Renal cortical epithelial cell (primary cell): ENCODE measurements around the gene ZNF784. TPM values are rescaled to one million over a fixed set of nuclear protein-coding genes. Genes with fewer than 3 reads are reported as not detected.

Experiments
- DNase-seq: peaks from one replicate; pipeline ENCODE4 v3.0.0-alpha.2; 2011; ENCODE audit warnings: low read depth
- total RNA-seq: library from RNA; depleted of rRNA; stranded (reverse); fragments of >200 nt; gene quantifications from 2 replicates; pipeline ENCODE4 v1.2.3, GENCODE V29; 2014

The ZNF784 gene
- total RNA-seq, 1 donor from 2014 or later = 7.0 TPM

- peak; percentile 72 for DNase-seq
Observed at GRCh38 chr19:55643003-55643886, 18.9 kb upstream of the ZNF784 start, which contains the start of gene ZNF581. ZNF581 (plus strand) TSS chr19:55643649; CDS start chr19:55644572, 923 bp downstream.

- no peak for DNase-seq
Observed at GRCh38 chr19:55642153-55643002, 18.0 kb upstream of the ZNF784 start.

DNA sequence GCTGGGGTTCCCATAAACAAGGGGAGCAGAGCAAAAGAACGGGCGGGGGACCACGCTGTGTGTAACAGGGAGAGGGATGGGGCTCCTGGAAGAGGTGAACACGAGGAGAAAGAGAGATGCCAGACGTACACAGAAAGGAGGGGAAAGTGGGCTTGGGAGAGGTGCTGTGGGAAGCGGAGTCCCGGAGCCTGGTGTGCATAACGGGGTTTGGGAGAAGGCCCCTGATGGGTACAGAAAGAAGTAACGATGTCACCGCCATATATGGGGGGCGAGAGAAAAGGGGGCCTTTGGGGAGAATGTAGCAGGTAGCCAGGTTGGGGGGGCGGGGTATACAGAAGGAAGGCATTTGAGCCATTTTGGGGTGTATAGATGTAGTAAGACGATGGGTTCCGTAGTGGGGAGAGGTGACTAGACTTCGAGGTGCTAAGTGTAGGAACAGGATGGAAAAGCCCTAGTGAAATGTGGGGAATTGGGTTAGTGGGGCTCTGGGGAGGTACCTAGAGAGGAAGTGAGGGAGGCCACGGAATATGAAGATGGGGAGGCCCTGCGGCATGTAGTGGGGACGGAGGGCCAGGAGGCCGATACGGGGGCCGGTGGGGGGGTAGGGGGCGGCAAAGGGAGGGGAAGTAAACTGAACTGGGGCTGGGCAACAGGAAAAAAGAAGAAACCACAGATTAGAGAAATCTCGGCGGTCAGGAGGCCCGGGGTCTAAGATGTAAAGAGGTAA is 17.2 kb upstream of the ZNF784 start:
- DNase-seq = no peak

DNA sequence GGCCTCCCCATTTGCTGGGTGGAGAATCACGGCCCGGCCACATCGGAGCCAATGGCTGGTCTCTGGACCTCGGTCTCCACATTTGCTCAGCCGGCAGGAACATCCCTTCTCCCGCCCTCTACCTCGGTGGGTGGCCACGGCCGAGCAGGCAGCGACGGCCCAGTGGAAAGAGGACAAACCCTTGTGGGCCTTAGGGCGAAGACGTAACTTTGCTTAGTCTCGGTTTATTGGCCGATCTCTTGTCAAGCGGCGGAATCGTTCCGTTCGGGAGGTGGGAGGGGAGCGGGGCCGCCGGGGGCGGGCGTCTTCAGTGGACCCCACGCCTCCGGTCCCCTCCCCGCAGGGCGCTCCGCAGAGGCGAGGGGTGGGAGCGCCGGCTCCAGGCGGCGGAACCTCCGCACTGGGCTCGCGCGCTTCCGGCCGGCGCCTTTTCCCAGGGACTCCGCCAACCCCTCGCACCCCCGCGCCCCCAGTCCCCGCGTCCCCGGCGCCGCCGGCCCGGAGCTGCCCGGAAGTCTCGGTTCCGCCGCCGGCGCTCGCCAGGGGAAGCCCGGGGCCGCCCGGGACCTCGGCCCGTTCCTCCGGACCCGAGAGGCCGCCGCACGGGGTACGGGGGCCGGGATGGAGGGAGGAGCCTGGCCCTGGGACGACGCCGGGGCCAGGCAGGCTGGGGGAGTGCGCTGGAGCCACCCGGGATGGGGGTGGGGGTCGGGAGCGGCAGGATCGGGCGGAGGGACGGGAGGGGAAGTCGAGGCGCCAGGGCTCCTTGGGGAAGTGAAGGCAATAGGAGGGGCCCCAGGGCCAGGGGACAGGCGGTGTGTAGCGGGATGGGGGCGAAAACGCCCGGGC is 16.4 kb upstream of the ZNF784 start, which contains the start of gene ZNF580:
TSS of gene ZNF580 (plus strand) at position 426 of the 849 bp plus-strand sequence. CDS start 1,507 bp downstream, outside the sequence.
- peak; percentile 65 for DNase-seq

GRCh38 chr19:55640043-55640576 is 15.7 kb upstream of the ZNF784 start:
- peak; percentile 38 for DNase-seq

DNA sequence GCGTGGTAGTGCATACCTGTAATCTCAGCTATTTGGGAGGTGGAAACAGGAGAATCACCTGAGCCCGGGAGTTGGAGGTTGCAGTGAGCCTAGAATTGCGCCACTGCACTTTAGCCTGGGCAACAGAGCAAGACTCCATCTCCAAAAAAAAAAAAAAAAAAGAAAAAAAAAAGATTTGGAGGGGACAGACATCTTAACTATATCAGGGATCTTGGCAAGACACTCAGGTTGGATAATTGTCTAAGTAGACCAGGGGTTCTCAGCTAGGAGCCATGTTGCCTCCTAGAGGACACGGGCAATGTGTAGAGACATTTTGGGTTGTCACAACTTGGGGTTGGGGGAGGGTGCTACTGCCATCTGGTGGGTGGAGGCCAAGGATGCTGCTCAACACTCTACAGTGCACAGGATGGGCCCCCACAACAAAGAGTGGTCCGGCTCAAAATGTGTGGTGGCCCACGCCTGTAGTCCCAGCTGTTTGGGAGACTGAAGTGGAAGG is 14.5 kb upstream of the ZNF784 start:
- DNase-seq = no peak

DNA sequence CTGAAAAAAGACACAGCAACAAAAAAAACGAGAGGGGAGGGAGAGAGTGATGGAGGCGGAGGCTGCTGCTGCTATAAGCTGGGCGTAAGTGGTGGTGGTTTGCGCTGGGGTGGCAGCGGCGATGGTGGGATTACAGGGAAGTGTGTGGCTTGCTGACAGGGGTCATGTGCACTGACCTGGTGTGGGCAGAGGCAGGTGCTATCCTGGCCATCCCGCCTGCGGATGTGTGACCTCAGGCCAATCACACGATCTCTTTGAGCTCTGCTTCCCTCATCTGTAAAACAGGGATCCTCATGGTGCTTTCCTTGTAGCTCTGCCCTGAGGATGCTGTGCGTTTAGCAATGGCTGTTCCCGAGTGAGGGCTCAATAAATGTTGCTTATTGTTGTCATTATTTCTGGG is 13.2 kb upstream of the ZNF784 start:
- DNase-seq = no peak

DNA sequence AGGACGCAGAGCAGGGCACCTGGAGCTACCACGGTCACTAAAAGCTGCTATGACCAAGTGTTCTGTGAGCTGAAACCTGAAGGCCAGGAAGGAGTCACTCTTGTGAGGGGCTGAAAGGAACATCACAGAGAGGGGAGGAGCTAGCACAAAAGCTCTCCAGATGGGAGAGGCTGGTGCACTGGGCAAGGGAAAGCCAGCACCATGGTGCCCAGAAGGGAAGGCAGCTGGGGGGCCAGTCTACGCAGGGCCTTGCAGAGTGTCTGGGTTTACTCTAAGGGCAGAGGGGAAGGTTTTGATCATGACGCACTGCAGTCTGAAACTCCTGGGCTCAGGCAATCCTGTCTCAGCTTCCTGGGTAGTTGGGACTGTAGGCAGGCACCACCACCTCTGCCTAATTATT is 12.4 kb upstream of the ZNF784 start:
- DNase-seq = no peak

- no peak for DNase-seq
Observed at GRCh38 chr19:55635856-55636440, 11.6 kb upstream of the ZNF784 start.

DNA sequence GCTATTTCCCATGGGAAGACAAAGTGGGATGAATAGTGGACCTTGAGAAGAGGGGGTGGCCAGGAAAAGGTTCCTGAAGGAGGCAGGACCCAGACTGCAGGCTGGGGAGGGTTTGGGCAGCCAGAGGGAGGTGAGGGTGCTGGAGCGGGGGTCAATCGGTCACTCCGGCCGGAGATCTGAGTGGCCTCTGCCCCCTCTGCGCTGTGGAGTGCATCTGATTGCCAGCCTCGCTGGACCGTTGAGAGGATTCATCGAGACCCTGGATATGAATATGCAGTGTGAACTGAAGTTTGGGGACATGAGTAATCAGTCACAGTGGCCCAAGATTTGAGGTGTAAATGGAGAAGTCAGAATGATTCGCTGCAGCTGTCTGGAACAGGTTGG is 11.0 kb upstream of the ZNF784 start:
- no peak for DNase-seq

DNA sequence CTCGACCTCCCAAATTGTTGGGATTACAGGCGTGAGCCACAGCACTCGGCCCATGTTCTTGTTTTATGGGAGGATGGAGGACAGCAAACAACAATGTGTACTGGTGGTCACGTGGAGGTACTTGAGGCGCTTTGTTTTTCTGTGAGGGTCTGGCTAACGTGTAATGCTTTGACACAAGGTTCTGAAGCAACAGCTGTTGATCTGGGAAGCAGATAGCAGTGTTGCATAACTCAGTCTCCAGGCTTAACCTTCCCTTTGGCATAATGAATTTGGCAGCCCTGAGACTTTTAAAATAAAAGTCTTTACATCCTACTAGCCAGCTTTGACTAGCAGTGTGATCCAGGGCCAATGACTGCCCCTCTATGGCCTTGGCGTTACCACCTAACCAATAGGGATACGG is 9.5 kb upstream of the ZNF784 start:
- DNase-seq = no peak

DNA sequence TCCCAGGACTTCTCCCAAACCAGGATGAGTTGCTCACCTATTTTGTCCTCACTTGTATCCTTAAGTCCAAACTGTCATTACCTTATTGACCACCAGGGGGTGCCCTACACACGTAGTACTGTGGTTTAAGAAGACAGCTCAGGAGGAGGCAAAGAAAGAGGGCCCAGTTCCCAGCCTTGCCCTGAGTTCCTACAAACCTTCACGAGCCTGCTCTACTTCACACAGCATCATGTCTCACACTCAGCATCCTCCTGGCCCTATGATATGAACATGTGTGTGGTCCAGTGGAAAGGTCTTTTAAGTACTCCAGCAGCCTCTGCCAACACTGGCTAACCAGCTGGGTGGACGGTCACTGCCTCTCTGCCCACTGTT is 8.1 kb upstream of the ZNF784 start:
- DNase-seq = peak; percentile 96

DNA sequence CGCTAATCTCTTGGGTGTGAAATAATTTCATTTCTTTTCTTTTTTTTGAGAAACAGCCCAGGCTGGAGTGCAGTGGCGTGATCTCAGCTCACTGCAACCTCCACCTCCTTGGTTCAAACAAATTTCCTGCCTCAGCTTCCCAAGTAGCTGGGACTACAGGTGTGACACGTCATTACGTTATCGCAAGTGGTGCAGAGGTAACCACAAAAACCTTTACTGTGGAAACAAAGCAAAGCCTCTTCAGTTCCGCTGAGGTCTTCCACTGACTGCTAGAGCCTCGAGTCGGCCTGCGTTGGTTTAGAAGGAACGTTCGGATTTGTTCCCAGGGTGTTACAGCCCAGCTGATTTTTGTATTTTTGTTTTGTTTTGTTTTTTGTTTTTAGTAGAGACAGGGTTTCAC is 2.0 kb upstream of the ZNF784 start:
- no peak for DNase-seq

GRCh38 chr19:55625004-55625326 is 599 bp upstream of the ZNF784 start:
- DNase-seq = no peak

GRCh38 chr19:55623561-55623960 is 805 bp downstream of the ZNF784 start:
- no peak for DNase-seq

GRCh38 chr19:55623130-55623529 is 1.2 kb downstream of the ZNF784 start:
- no peak for DNase-seq

DNA sequence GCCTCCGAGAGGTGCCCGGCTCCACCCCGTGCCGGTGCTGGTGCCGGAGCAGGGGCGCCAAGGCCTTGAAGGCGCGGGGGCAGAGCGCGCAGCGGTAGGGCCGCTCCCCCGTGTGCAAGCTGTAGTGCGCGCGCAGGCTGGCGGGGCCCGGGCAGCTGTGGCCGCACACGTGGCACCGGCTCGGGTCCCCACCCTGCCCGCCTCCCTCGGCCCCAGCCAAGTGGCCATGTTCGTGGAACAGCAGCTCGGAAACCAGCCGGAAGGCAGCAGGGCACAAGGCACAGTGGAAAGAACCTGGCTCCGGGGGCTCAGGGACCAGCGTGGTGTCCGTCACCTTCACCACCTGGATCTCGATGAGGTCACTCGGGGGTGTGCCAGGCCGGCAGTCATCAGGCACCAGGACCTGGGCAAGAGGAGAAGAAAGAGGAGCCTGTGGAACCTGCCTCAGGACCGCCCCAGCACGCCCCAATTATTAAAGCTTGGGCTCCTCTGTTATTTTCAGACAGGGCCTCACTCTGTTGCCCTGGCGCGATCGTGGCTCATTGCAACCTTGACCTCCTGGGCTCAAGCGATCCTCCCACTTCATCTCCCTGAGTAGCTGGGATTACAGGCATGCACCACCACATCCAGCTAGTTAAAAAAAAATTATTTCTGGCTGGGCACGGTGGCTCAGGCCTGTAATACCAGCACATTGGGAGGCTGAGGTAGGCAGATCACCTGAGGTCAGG is 2.0 kb downstream of the ZNF784 start:
- DNase-seq = no peak

DNA sequence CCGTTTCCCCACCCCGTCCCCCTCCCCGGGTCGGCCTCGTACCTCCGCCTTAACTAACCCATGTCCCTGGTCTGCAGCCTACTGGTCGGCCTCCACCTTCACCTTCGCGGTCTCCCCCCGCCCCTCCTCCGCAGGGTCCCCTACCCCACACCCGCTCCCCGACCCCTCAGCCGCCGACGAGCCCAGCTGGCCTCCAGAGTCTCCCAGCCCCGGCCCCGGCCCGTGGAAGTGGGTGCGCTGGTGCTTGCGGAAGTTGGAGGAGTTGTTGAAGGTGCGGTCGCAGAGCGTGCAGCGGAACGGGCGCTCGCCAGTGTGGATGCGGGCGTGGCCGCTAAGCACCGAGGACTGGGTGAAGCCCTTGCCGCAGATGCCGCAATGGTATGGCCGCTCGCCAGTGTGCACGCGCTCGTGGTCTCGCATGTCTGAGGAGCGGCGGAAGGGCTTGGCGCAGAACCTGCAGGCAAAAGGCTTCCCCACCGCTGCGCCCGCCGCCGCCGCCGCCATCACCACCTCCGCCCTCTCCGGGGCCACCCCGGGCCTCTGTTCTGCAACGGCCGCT is 2.6 kb downstream of the ZNF784 start:
- no peak for DNase-seq

- no peak for DNase-seq
Observed at GRCh38 chr19:55621205-55621672, 3.1 kb downstream of the ZNF784 start.
